ENCODE results near the gene C19orf44.
A peak's percentile ranks its signal among the peaks of the same experiment; 100 is the strongest.

Gene C19orf44

DNA sequence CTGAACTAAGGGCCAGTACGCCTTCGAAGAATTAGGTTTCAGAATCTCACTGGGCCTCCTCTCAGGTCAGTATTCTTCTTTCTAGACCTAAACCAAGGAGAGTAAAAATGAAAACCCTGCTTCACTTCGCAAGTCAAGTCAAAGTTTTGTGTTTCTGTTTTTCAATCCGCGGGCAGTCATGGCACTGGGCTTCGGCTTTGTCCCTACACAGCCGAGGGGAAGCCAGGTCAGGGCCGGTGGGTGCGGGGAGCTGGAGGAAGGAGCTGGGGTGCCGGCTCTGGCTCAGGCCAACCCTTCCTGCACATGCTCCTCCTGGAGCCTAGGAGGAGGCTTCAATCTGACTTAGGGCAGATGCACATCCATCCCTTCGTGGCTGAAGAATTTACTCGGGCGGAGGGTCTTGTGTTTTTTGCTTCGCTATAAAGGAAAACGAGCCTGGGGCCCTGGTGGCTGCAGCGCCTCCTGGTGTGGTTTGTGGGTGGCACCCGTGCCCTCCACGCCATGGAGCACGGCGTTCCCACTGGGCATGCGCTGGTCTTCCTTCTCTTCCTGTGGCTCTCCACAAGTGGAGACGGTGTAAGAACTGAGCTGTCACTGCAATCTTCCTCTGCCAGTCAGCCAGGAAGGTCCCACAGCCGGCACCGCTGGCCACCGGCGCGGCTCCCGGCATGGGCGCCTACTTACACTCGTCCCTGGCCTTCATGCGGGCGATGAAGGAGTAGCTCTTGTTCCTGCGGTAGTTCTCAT, 22.5 kb downstream of the C19orf44 start:
- DNase-seq = no peak

DNA sequence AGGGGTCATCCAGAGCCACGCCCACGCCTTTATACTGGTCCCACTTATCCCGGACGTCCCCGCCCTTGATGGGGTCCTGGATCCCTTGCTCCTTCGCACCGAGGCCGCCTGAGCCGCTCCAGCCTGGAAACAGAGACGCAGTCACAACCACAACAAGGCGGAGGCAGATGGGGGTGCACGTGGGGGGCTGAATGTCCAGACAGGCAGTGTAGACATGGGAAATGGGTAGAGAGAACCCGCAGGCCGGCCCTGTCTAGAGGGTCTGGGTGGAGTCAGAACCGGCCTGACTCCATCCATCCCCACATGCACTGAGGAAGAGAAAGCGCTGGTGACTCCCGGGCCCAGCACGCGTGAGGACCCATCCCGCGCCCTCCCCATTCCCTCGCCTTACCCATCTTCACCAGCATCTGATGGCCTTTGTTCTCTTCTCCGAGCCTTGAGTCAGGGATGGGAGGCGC, 23.1 kb downstream of the C19orf44 start:
- DNase-seq = no peak

DNA sequence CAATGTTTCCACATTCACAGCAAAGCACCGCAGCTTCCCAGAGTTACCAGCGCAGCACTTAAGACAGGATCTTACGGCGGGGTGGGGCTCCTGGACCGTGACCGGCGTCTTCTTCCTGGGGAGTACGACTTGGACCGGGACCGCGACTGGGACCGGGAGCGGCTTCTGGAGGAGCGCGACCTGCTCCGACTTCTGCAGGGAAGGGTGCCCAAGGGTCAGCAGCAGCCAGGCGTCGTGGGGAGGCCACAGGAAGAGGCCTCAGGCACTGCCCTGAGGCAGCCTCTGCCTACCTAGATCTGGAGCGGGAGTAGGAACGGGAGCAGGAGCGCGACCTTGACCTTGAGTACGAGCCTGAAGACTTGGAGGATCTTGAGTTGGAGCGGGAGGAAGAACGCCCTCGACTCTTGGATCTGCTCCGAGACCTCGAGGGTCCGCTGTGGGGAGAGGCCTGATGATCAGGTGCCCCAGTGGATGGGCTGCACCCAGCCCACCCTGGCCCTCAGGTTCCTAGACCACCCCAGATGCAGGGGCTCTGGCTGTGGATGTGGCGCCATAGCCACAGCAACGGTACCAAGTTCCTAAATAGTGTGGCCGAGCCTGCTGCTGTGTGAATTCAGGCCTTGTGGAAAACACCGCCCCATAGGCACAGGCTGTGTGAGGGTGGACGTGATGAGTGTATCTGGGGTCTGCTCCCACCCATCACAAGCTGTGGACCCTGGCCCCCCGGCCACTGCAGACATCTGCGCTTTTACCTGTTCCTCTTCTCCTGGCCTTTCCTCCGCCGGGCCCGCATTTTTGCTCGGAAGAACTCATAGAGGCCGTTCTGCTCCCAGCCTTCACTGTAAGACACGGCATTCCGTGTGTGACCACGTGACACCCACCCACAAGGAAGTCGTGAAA, 24.1 kb downstream of the C19orf44 start:
- DNase-seq = no peak

DNA sequence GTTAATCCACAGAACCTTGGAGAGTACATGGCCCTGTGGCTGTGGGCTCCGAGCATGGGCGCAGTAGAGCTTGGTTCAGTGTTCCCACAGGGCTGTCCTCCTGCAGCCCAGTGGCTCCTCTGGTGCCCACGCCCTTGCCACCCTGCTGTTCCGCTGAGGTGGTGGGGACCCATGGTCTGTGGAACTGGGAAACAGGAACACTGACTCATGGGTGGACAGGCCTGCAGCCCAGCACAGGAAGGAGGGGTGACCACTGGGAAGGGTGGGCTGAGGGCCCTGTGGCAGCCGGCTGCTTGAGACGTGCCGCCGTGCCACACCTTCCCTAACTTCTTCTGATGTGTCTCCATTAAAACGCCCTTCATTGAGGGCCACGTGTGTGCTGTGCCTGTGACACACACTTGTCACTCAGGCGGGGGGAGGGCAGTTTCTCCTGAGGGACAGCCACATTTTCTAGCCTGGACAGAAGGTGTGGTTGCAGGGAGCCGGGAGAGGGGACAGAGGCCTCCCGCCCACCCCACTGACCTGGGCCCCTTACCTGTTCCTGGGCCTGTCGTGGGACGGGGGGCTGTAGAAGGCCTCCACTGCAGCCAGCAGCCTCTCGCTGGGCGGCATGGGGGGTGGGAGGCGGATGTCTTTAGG, 24.9 kb downstream of the C19orf44 start:
- DNase-seq = no peak

DNA sequence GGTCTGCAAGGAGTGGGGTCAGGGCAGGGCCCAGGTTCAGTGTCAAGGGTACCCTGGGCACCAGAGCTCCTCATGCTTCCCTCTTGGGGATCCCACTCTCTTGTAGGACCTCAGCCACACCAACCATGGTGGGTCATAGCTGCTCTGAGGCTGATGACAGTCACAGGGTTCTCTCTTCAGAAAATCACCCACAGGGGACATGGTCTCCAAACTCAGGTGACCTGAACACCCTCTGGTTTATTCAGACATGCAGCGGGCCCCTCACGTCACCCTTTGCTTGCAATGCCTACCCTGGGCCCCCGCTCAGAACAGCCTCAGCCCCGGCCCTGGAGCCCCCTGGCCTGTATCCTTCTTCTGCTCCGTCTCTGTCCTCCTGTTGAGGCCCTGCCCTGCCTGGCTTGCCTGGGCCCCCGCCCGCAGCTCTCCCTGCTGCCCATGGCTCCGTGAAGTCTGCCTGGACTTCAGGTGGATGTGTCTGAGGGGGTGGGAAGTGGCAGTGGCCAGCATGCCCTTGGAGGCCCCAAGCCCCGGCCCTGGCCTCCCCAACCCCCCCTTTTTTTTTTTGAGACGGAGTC, 25.6 kb downstream of the C19orf44 start:
- no peak for DNase-seq

DNA sequence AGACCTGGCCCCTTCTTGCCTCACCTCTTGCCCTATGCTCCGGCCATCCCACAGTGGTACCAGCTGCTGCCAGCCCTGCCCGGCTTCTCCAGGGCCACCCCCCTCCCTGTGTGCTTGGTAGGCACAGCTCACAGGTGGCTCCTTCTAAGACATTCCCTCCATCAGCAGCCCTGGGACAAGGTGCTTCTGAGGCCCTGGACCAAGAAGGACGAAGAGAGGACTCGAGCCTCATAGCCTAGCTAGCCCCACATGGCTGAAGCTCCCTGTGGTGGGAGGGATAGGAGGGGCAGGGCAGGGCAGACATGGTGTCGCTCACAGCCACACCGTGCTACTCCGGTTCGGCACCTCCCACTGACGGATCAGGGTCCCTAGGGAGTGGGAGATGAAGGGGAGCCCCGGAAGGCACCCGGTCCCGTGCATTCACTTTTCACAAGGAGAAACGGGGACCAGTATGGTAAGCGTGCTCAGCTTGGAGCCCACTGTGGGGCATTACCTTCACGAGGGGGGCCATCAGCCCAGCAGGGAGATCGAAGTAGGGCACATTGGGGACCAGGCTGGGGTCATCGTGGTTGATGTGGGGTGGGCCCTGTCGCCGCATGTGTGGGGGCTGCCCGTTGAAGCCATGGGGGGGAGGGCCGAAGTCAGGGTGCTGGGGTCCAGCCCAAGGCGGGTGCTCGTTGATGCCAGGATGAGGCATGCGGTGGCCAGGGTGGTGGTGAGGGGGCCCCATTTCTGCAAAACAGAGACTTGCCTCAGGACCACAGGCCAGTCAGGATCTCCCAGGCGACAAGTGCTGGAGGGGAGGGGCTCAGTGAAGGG, 26.6 kb downstream of the C19orf44 start:
- DNase-seq = no peak

DNA sequence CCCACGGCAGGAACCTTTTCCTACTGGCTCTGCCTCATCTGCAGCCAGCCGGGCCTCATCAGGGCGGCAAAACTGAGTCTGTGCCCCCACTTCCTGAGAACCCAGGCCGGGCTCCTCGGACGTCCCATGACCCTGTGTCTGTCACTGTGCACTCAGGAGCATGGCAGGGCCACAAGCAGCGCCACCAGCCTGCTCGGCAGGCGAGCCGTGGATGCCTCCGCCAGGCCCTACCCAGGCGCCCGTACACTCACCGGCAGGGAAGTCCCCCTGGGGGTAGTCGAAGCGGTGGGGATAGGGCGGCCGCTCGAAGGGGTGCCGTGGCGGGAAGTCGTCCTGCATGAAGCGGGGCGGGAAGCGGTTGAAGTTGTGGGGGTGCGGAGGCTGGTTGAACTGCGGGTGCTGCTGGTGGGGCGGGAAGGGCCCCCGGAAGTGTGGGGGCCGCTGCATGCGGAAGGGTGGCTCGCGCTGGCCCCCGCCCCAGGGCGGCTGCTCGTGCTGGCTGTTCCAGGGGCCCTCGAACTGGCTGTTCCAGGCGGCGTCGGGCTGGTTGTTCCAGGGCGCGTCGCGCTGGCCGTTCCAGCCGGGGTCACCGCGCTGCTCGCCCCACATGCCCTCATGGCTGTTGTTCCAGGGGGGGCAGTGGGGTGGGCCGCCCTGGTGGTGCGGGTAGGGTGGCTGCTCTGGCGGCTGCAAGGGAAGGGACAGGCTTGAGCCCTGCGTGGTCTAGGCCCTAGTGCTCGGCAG, 29.0 kb downstream of the C19orf44 start:
- no peak for DNase-seq

DNA sequence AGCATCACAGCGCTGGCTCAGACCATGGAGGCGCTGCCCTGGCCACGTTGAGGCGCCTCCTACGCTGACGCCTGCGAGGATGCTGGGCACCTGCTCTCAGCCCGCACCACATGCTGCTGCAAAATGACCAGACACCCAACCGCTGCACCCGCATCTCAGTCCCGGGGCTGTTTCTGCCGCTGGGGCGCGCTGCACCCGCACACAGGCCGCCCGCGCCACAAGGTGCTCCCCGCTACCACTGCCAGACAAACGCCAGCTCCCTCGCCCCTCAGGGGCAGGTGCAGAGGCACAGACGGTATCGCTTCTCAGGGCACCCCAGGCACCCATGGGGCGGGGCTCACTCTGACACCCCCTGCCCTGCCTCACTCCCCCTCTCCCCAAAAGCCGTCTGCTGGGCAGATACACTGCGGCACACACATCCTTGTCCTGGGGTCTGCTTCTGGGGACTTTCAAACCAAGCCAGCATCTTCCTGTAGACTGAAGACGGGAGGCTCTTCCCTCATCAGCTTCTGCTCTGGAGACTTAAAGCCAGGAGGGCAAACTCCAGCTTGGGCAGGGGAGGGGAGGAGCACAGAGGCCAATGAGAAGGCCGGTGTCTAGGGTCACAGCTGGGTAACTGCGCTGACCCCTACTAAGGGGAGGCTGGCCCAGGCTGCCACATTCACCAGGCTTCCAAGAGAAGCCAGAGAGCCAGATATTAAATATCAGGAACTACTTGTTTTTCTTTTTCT, 29.7 kb downstream of the C19orf44 start:
- no peak for DNase-seq

DNA sequence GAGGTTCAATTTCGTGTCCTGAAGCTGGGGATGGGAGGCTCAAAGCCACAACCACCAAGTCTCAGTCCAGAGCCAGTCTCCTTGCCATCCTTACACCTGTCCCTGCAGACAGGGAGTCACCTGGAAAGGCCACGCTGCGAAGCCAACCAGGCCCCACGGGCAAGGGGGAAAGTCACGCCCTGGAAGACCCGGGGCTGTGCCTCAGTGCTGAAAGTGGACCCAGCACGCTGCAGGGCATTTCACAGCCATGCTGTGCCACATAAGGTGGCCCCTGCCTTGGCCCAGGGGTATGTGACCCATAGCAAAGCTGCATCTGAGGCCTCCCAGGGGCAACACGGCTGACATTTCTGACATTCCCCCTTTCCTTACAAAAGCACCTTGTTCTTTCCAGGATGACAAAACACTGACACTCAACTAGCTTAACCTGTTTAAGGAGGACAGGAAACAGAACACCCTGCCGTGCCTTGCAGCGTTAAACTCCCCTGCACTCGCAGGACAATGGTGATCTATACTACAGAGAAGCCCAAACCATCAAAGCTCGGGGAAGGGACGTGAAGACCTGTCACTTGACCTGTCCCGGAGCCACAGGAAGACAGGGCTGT, 31.2 kb downstream of the C19orf44 start:
- DNase-seq = no peak

DNA sequence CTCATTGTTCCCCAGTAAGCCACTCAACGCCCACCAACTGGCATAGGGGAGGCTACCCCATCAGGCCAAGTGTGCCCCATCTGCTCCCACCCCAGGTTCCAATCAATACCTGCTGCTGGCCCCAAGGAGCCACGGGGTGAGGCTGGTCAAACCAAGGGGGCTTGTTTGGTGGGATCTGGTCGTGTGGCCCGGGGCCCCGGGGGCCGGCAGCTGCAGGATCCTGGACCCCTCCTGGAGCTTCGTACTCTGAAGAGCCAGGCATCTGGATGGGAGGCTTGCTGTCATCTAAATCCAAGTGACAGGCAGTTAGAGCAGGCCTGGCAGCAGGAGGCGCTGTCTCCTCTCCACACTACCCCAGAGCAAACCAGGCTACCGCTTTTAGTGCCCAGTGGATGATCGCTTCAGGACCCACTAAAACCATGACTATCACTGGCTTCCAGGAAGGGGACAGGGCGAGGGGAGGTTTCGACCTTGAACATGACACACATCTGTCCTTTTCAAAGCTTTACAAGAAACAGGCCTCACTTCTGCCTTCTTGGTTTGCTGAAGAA, 31.9 kb downstream of the C19orf44 start:
- peak in 1 of 2 experiments; percentile 24 for DNase-seq

DNA sequence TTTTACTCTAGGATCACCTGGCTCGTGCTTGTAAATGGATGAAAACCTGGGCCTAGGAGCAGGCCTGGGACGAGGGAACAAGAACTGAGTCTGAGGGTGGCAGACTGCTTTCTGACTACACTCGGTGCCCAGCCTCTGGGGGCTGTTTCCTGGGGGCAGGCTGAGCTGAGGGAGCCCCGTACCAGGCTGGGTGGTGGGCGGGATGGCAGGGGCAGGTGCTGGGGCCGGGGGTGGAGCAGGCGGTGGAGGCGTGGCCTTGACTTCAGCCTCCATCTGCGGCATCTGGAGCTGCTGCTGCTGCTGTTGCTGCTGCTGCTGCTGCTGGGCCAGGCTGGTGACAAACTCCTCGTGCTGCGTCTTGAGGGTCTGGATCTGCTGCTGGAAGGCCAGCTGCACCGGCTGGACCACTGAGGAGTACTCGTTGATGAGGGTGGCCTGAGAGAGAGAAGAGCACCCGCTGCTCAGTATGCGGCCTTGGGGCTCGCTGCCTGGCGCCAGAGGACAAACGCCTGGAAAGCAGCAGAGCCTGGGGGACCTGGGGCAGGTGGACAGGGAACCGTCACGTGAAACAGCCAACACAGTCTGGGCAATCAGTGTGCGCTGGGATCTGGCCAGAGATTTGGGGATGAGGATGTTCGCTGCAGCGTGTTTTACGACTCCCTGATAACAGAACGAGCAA, 33.4 kb downstream of the C19orf44 start:
- no peak for DNase-seq

DNA sequence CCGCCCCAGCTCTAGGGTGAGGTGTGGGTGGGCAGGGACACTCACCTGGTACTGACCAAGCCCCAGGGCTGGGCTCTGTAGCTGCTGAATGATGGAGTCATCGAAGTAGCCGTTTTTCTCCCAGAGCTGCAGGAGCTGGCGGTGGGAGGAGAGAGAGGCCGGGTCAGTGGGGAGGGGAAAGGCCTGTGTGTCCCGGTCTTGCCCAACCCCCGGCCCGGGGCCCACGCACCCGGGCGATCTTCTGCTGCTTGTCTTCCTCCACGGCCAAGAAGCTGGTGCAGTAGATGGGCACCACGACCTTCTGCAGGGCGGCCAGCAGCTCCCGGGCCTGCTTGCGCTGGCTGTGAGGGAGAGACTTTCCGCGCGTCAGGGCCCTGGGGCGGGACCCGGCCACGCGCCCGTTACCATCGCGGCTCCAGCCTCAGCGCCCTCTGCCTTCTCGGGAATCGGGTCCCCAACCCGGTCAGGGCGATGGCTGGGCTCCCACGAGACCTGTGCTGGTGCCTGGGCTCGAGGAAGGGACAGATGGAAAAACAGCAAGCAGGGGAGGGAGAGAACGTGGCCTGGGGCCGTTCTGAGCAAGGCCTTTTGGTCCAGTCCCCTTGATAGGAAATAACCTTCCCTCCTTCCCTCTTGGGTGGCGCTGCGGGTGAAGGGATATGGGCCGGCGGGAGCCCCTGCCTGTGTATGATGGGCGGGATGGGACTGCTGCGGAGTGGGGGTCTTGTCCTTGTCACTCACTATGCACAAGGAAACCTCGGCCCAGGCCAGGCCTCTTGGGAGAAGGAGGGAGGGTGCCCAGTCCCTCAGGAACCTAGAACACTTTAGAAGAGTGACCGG, 34.6 kb downstream of the C19orf44 start:
- DNase-seq = no peak

DNA sequence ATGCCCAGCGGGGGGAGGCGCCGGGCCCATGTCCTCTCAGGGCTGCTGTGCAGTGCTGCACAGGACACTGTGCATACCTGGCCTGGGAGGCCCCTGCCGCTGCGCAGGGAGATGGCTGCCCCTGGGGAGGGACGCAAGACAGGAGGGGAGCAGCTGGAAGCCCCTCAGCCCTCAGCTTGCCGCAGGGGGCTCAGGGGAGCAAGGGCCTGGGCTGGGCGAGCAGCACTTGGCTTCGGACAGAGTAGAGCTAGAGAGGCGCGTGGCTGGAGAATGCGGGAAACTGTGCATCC, 35.1 kb downstream of the C19orf44 start:
- DNase-seq = no peak

DNA sequence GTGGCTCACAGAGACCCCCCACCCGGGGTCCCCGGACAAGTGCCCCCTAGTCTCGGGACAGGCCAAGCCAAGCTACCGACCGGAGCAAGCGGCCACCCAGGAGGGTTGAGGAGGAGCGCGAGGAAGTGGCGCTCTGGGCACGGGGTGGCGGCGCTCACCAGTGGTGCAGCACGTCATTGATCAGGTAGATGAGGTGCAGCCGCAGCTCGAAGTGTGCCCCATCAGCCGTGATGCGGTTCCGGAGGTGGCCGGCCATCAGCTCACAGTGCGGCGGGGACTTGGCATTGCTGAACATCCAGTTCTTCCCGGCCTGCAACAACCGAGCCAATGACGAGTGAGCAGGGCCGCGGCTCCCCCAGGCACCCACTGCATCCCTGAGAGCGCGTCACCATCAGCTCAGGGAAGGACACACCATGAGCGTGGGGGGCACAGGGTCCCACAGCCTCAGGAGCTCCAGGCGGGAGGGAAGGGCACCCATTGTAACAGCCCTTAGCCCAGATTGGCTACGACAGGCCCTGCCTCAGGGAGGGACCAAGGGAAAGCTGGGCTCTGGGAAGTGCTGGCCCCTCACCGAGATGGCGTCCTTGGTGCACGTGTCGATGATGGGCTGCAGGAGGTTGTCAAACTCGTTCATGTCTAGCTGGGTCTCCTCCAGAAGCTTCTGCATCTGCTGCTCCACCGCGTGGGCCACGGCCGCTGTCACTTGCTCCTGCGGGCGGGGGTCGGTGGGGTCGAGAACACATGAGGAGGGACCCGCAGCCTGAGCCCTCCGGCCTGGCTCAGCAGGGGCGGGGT, 36.4 kb downstream of the C19orf44 start:
- no peak for DNase-seq

DNA sequence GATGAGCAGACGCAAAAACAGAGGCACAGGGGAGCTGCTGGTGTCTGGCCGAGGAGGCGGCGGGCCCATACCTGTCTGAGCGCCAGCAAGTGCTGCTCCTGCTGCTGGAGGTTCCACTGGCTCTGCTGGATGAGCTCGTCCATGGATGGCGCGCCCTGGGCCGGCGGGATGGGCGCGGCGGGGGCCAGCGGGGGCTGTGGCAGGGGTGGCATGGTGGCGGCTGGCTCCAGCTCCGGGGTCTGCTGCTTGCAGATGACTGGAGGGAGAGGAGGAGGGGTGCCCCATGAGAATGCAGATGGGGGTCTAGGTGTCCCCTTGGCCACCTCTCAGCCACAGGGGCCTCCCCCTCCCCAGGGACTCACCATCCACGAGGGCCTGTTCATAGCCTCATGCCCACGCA, 39.2 kb downstream of the C19orf44 start:
- DNase-seq = no peak

DNA sequence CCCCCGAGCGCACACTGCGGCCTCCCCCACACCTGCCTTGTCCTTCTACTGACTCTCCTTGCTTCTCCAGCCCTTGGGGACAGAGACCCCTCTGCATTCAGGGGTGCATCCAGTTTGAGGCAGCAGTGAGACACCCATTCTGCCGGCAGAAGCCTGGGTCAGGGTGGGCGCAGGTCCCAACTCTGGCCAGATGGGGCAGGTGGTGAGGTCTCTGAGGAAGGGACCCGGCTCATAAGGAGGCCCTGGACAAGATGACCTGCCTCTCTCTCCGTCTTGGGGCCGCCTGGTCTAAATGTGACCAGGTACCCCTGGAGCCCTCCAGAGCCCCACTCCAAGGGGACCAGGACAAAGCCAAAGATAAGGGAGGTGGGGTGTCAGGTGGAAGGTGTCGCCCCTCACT, 39.9 kb downstream of the C19orf44 start:
- DNase-seq = no peak

DNA sequence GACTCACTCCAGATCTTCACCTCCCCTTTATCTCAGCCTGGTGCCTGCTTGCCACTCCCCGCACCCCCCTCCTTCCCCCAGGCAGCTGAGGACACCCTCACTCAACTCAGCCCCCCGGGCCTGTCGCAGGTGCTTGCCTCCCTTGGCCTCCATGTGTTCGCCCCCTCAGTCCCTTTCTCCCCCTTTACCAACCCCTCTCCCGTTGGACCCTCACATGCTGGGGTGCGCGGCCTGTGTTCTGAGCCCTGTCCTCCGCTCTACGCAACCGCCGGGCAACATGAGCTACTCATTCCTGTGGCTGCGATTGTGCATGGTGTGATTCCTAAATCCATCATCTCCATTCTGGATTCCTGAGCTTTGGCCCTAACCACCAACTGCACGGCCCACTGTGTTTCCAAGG, 40.9 kb downstream of the C19orf44 start:
- DNase-seq = no peak

DNA sequence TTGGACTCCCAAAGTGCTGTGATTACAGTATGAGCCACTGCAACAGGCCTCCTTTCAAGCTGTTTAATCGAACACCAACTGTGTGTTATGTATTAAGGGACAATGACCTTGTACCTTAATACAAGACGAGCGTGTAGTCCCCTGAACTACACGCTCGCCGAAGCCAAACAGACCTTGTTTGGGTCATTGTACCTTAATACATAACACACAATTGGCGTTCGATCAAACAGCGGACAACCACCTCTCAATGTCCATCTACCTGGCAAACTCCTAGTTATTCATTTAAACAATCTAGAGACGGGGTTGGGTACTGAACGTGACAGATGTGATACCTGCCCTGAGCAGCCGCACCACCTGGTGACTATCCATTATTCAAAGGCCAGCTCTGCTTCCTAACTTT, 44.8 kb downstream of the C19orf44 start:
- no peak for DNase-seq

Measured in NCI-H526 (cell line).